Measurements from ENCODE around the gene SIPA1L3.
"Not testable (repeated sequence)": the region's sequence is repeated elsewhere in the genome, so short reads cannot be mapped to it uniquely, and the experiment has no call there.

The SIPA1L3 gene

DNA sequence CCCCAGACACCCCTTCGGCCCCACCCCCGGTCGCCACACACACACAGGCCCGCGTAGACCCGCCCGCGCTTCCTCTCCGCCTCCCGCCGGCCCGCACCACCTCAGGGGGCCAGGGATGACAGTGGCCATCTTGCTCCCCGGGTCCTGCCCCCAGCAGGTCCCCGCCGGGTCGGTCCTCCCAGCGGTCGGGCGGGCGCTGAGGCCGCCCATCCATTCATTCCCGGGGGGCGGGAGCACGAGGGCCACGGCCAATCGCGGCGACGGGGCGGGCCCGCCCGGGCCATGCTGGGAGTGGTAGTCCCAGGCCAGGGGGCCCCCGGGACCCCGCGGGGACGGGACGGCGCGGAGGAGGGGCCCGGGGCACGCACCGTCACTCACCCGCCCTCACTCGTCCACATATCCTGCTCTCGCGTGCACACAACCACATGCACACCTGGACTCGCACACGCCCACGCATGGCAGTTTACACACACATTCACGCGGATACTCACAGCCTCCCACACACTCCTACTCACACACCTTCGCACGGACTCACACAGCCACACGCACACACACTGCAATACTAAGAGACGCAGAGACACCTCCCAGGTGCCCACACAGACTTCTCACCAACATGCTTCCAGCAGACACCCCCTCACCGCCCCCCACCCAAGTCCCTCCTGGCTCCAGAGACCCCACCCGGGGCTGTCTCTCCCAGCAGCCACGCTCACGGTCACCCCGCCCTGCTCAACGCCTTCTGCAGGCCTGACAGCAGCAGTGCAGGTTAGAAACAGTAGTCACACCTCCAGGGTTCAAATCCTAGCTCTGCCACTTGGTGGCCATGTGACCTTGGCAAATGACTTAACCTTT, 317.2 kb downstream of the SIPA1L3 start, which contains the start of gene DPF1:
Gene DPF1, minus strand, starts transcription at position 209 of the 849 bp plus-strand sequence. Its CDS starts 80 bp downstream, at position 129.
- DNase-seq, result peak; percentile 77

DNA sequence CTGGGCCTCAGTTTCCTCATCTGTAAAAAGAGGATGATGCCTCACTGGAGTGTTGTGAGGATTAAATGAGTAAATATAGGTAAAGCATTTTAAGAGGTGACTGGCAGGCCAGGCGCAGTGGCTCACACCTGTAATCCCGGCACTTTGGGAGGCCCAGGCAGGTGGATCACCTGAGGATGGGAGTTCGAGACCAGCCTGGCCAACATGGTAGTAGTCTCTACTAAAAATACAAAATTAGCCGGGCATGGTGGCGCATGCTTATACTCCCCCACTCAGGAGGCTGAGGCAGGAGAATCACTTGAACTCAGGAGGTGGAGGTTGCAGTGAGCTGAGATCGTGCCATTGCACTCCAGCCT, 317.8 kb downstream of the SIPA1L3 start:
- DNase-seq, result not testable (repeated sequence)

GRCh38 chr19:38227287-38228004, 320.4 kb downstream of the SIPA1L3 start:
- DNase-seq, result no peak

DNA sequence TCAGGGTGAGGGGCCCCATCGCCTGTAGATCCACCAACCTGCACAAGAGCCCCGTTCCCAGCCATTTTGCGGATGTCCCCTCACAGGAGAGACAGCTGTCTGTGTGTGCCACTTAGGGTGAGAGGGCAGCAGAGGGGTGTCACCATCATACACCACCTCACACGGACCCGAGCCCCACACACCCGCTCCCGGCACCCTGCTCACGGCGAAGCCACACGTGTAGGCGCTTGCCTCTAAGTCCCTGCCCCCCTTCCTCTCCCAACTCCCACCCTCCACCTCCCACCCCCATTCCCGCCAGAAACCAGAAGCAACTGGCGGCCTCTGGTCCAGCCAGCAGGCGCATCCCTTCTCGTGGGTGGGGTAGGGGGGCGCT, 321.0 kb downstream of the SIPA1L3 start:
- no peak for DNase-seq

DNA sequence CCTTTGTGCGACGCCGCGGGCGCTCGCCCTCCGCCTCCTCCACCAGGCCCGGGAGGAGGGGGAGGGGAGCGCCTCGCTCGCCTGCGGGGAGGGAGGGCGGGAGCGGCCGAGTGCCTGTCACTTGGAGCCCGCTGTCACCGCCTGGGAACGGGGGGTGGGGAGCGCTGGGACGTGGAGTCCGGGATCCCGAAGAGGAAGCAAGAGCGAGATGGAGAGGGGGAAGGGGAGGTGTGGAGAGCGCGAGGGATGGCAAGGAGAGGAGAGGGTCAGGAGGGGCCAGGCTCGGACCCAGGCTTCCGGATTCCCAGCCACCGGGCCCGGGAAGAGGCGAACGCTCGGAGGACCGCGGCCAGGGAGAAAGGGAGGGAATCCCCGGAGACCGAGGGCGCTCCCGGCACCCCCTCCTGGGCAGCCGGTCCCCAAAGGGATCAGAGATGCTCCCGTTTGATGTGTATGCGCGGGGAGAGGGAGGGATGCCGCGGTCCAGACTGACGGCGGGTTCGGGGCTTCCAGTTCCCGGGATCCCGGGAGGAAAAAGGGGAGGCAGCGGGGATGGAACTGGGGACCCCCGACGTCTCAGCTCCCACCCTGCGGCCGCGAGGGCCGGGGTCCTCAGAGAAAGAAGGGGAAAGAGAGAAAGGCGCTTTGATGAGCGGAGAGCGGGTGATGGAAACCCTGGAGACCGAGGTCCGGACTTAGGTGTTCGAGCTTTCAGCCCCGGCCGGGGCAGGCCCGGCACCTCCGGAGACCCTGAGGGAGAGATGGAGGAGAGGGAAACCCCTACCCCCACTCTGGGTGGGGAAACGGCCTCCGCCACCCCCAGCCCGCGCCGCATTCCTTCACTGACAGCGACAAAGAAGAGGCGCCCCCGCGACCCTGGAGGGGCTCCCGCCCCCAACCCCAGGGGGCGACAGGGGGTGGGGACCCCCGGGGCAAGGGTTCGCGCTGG, 321.8 kb downstream of the SIPA1L3 start:
- DNase-seq, result no peak

DNA sequence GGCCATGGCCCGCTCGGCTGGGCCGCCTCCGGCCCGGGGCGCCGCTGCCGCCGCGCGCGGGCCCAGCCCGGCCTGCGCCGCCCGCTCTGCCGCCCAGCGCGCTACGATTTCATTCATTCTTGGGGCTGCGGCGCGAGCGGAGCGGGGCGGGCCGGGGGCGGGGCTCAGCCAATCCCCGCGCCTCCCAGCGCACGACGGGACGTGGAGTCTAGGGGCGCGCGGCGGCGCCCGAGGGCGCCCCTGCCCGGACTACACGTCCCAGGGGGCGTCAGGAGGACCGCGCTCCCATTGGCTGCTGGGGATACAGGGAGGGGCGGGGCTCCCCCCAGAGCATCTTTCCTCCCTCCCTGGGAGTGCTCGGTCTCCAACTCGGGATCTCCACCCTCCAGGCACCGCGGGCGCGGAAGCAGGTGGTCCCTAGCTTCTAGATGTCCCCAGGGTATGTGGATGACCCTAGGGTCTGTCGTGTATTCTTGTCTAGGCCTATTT, 322.6 kb downstream of the SIPA1L3 start:
- peak; percentile 62 for DNase-seq

- DNase-seq, result not testable (repeated sequence)
Observed at GRCh38 chr19:38230506-38231133, 323.6 kb downstream of the SIPA1L3 start.

DNA sequence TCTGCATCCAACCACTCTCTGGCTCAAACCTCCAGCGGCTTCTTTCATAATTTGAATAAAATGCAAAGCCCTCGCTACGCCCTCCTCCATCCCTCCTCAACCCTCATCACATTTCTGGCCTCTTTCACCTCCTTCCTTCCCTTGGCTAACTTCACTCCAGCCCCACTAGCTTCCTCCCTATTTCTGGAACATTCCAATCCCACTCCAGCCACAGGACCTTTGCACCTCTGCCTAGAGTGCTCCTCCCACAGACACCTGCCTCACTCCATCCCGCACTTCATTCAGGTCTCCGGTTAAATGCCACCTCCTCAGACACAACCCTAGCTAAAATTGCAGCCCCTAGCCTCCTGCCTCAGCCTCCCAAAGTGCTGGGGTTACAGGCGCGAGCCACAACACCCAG, 324.9 kb downstream of the SIPA1L3 start:
- DNase-seq, result no peak

- DNase-seq, result peak; percentile 63
Observed at GRCh38 chr19:38233740-38234251, 326.8 kb downstream of the SIPA1L3 start.

DNA sequence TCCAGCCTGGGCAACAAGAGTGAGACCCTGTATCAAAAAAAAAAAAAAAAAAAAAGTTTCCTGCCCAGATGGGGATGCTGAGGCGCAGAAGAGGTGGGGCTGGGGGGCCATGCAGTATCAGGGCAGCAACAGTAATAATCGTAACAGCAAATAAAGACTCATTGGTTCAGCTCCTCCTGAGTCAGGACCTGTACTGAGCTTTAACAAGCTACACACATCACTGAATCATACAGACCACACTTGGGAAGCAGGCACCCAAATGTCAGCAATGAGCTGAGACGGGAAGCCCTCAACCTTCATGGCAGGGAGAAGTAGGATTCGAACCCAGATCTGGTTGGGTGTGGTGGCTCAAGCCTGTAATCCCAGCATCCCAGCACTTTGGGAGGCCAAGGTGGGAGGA, 327.6 kb downstream of the SIPA1L3 start:
- DNase-seq, result no peak

DNA sequence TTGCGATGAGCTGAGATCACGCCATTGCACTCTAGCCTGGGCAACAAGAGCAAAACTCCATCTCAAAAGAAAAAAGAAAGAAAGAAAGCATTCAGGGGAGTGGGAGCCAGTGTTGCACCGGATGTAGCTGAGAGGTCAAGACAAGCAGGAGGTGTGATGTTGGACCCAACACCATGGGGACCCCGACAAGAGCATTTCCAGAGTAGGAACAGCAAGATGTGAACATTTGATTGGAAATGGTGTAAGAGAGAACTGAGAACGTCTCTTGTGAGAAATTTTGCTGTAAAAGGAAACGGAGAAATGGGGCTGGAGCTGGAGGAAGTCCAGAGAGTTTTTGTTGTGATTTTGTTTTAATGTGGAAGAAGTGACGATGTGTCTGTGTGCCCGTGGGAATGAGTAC, 332.8 kb downstream of the SIPA1L3 start:
- DNase-seq, result no peak

DNA sequence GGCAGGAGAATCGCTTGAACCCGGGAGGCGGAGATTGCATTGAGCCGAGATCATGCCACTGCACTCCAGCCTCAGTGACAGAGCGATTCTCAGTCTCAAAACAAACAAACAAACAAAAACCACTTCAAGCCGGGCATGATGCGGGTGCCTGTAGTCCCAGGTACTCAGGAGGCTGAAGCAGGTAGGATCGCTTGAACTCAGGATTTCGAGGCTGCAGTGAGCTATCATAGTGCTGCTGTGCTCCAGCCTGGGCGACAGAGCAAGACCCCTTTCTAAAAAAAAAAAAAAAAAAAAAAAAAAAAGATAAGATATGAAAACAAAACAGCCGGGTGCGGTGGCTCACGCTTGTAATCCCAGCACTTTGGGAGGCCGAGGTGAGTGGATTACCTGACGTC, 336.3 kb downstream of the SIPA1L3 start:
- no peak for DNase-seq

DNA sequence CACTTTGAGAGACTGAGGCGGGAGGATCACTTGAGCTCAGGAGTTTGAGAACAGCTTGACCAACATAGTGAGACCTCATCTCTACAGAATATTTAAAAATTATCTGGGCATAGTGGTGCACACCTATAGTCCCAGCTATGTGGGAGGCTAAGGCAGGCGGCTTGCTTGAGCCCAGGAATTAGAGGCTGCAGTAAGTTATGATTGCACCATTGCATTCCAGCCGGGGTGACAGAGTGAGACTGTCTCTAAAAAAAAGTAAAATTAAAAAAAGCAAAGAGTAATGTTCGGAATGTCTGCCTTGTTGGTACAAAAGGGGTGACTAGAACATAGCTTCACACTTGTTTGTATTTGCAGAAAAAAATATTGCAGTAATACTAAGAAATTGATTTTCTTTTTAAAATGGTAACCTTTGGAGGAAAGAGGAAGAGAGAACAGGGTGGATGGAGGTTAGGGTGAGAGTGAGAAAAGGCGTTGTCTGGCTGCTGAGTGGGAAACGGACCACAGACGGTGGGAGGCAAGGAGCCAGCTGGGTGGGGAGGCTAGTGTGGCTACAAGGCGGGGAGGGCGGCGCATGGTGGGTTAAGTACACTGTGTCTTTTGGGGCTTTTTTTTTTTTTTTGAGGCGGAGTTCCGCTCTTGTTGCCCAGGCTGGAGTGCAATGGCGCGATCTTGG, 339.0 kb downstream of the SIPA1L3 start:
- DNase-seq, result no peak

GRCh38 chr19:38247126-38247525, 340.1 kb downstream of the SIPA1L3 start:
- DNase-seq, result no peak

DNA sequence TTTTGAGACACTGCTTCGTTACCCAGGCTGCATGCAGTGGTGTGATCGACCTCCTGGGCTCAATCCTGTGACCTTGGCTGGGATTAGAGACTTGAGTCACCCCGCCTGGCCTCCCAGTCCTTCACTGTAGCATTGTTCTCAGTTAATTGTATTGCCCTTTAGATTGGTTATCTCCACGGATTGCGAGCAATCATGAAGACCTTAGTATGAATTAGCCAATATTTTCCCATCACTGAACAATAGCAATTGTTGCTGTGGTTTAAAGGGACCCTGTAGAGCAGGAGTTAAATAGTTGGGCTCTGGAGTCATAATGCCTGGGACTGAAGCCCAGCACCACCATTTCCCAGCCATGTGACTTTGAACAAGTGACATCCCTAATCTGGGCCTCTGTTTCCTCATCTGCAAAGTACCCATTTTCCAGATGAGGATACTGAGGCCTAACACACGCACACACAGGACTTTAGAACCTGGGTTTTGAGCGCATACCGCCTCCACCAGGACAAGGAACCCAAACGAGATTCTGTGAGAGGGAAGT, 340.8 kb downstream of the SIPA1L3 start:
- no peak for DNase-seq

DNA sequence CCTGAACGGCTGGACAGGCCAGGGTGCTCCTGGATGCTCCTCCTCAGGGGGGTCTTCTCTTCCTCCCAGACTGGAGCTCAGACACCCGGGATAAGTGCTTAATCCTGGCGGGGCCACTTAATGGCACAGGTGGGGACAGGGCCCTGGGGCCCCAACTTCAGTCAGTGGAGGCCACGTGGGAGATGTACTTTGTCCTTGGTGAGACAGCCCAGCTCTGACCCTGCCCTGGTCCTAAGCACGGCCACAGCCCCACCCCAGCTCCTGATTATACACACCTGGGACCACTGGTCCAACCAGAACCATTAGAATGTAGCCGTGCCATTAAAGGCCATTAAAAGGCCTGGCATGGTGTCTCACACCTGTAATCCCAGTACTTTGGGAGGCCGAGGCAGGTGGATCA, 341.4 kb downstream of the SIPA1L3 start:
- DNase-seq, result no peak

DNA sequence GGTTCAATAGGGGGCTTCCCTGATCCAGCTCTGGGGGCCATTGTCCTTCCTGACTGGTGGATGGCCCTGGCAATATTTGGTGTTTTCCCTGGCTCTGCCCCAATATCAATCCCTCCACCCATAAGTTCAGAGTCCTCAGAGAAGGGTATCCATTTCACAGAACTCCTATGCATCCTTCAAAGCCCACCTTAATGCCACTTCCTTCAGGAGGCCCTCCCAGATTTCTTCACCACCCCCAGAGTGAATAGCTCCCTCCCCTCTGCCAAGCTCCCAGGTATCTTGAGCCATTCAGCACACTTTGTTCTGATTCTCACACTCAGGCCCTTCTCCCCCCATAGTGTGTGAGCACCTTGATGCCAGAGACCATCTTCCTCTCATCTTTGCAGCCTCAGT, 343.4 kb downstream of the SIPA1L3 start:
- no peak for DNase-seq

DNA sequence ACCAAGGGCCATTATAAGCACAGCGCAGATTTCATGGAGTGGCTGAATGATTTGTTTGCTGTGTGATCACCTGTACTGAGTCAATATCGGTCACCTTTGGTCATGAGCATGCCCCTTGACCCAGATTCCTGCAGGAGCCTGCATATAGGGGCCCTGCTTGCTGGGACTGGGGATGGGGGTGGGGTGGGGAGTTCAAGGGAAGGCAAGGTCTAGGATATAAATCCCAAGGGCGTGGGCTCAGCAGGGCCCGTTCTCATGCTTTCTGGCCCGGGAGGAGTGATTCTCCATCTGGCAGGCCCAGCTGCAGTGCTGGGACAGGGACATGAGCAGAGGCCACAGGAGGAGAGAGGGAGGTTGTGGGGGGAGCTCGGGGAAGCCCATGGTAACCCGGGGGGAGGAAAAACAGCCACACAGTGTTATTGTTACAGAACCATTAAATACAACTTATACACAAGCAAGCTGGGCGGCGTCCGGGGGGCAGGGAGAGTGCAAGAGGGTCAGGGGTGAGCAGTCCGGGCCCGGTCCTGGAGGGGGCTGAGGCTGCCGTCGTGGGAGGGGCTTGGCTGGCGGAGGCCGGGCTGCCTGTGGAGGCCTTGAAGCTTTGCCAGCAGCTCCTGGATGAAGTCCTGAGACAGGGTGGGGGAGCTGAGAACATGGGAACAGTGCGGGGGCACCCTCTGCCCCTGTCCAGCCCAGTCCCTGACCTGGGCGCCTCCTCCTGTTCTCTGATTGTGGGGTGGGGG, 344.0 kb downstream of the SIPA1L3 start:
- no peak for DNase-seq

DNA sequence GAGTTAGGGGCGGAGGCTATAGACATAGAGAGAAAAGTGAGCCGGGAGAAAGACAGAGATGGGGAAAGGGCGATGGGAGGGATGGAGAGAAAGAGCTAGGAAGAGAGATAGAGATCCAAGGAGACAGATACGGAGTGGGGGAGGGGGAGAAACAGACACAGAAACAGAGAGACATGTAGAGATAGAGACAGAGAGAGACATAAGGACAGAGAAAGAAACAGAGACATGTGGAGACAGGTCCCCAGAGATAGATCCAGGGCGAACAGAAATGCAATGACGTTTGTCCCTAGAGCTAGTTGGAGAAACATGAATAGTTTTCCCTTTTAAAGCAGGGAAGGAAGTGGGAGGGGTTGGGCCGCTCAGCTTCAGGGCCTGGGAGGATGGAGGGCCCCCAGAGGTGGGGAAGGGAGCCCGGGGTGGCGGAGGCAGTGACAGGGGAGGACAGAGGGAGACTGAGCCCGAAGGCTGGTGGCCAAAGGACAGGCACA, 344.6 kb downstream of the SIPA1L3 start:
- DNase-seq, result no peak

- DNase-seq, result no peak
Observed at GRCh38 chr19:38252385-38252784, 345.4 kb downstream of the SIPA1L3 start.

Measured in NCI-H774 (cell line).